Naive B cell (primary cell): Measurements from ENCODE around the gene MTAP. TPM values are rescaled to one million over a fixed set of nuclear protein-coding genes. Genes with fewer than 3 reads are reported as not detected.

Source experiments
- ATAC-seq, 2 donors: fragments of 150-1000 bp; cut with Tn5 transposase; 2 replicates each; pipeline ENCODE4 v1.10.0; 2021; ENCODE audit warnings: low read depth in 2 of 2, mild to moderate bottlenecking in 2 of 2, moderate library complexity in 2 of 2
- DNase-seq: peaks from one replicate; pipeline ENCODE4 v3.0.0; 2022
- H3K27ac Mint-ChIP-seq, 6 donors: one replicate each; pipeline ENCODE4 v1.8.0; 2020 to 2022; ENCODE audit warnings: mild to moderate bottlenecking in 6 of 6, mixed read lengths in 6 of 6, moderate library complexity in 5 of 6, inconsistent platforms in 2 of 6
- H3K27me3 Mint-ChIP-seq, 3 donors: one replicate each; pipeline ENCODE4 v1.8.0; 2021 to 2022; ENCODE audit warnings: mixed read lengths in 3 of 3, mild to moderate bottlenecking in 1 of 3
- H3K36me3 Mint-ChIP-seq, 2 donors: one replicate each; pipeline ENCODE4 v1.8.0; 2020 to 2022; ENCODE audit warnings: mixed read lengths in 2 of 2, inconsistent platforms in 1 of 2, mild to moderate bottlenecking in 1 of 2
- H3K4me1 Mint-ChIP-seq, 3 donors: one replicate each; pipeline ENCODE4 v1.8.0; 2020 to 2022; ENCODE audit warnings: mixed read lengths in 3 of 3, inconsistent platforms in 1 of 3, mild to moderate bottlenecking in 1 of 3, moderate library complexity in 1 of 3
- H3K4me3 Mint-ChIP-seq, 8 donors: one replicate each; pipeline ENCODE4 v1.8.0; 2020 to 2022; ENCODE audit warnings: mild to moderate bottlenecking in 8 of 8, mixed read lengths in 8 of 8, moderate library complexity in 8 of 8, inconsistent platforms in 2 of 8
- H3K9me3 Mint-ChIP-seq, 7 donors: one replicate each; pipeline ENCODE4 v1.8.0; 2020 to 2022; ENCODE audit warnings: mixed read lengths in 7 of 7, mild to moderate bottlenecking in 5 of 7, inconsistent platforms in 2 of 7, moderate library complexity in 1 of 7
- polyA plus RNA-seq, 6 donors: library from polyadenylated mRNA; unstranded; fragments of 300-500 nt; fragmentation: Illumina TruSeq; gene quantifications; one replicate each; pipeline ENCODE4 v1.2.3, GENCODE V29; 2021; ENCODE audit warnings: low read depth in 6 of 6

The MTAP gene
- polyA plus RNA-seq, 6 donors from 2014 or later, result 12.1 to 24.3 (median 18.1) TPM

- peaks cover 0 to 11% (median 5%) of the 10 kb centered on the region in 7 donors for H3K9me3 Mint-ChIP-seq
- H3K4me3 Mint-ChIP-seq, result no peak overlapping the region
- no peak overlapping the region for H3K27ac Mint-ChIP-seq
- ATAC-seq (no peak), DNase-seq (no peak)
- H3K36me3 Mint-ChIP-seq, result peaks cover 15 to 29% of the 10 kb centered on the region in 2 donors
- H3K27me3 Mint-ChIP-seq, result no peaks in the 10 kb centered on the region
- H3K4me1 Mint-ChIP-seq, result peaks cover 1 to 9% (median 7%) of the 10 kb centered on the region in 3 donors
These were observed 69.0 kb downstream of the MTAP start for GRCh38 chr9:21871256-21871975.

- Mint-ChIP-seq H3K4me1 (peaks cover 1 to 17% (median 7%) of the 10 kb centered on the region in 3 donors), H3K9me3 (peaks cover 0 to 11% (median 5%) of the 10 kb centered on the region in 7 donors), H3K4me3 (no peak overlapping the region), H3K27ac (peak overlapping the region in 1 of 6 donors; percentile 8), H3K36me3 (peaks cover 23 to 27% of the 10 kb centered on the region in 2 donors), H3K27me3 (no peaks in the 10 kb centered on the region)
- ATAC-seq, result no peak
- DNase-seq, result no peak
These were observed 70.3 kb downstream of the MTAP start for GRCh38 chr9:21872696-21873095.

GRCh38 chr9:21873540-21874221 is 71.2 kb downstream of the MTAP start:
- H3K36me3 Mint-ChIP-seq, result peaks cover 24 to 37% of the 10 kb centered on the region in 2 donors
- H3K27me3 Mint-ChIP-seq, result no peaks in the 10 kb centered on the region
- peaks cover 1 to 19% (median 7%) of the 10 kb centered on the region in 3 donors for H3K4me1 Mint-ChIP-seq
- H3K27ac Mint-ChIP-seq, result no peak overlapping the region
- no peak for ATAC-seq
- H3K9me3 Mint-ChIP-seq, result peaks cover 0 to 12% (median 8%) of the 10 kb centered on the region in 7 donors
- no peak overlapping the region for H3K4me3 Mint-ChIP-seq
- DNase-seq, result no peak

- ATAC-seq, result no peak
- Mint-ChIP-seq H3K4me3 (no peak overlapping the region), H3K36me3 (peaks cover 41 to 54% of the 10 kb centered on the region in 2 donors)
These were observed 73.5 kb downstream of the MTAP start for GRCh38 chr9:21875893-21876292.

GRCh38 chr9:21883642-21884041 is 81.2 kb downstream of the MTAP start:
- DNase-seq, result no peak
- peaks cover 0 to 11% (median 4%) of the 10 kb centered on the region in 3 donors for H3K4me1 Mint-ChIP-seq
- ATAC-seq, result peak in 1 of 2 donors; percentile 43
- peaks cover 25 to 36% of the 10 kb centered on the region in 2 donors for H3K36me3 Mint-ChIP-seq
- no peak overlapping the region for H3K27ac Mint-ChIP-seq
- H3K4me3 Mint-ChIP-seq, result no peak overlapping the region
- no peaks in the 10 kb centered on the region for H3K27me3 Mint-ChIP-seq
- H3K9me3 Mint-ChIP-seq, result peaks cover 0 to 32% (median 15%) of the 10 kb centered on the region in 7 donors

More at GRCh38 chr9:21875893-21876292, 73.5 kb downstream of the MTAP start:
- DNase-seq, result no peak
- H3K9me3 Mint-ChIP-seq, result peaks cover 3 to 33% (median 13%) of the 10 kb centered on the region in 7 donors
- H3K4me1 Mint-ChIP-seq, result peaks cover 1 to 19% (median 8%) of the 10 kb centered on the region in 3 donors
- H3K27ac Mint-ChIP-seq, result no peak overlapping the region
- no peaks in the 10 kb centered on the region for H3K27me3 Mint-ChIP-seq

- Mint-ChIP-seq H3K27ac (no peak overlapping the region), H3K4me1 (peaks cover 0 to 2% (median 0%) of the 10 kb centered on the region in 3 donors), H3K36me3 (peaks cover 41 to 48% of the 10 kb centered on the region in 2 donors), H3K4me3 (no peak overlapping the region), H3K27me3 (no peaks in the 10 kb centered on the region), H3K9me3 (peaks cover 3 to 32% (median 16%) of the 10 kb centered on the region in 7 donors)
- DNase-seq, result no peak
- no peak for ATAC-seq
These were observed 87.2 kb downstream of the MTAP start for GRCh38 chr9:21889673-21890072.

- DNase-seq, result no peak
- Mint-ChIP-seq H3K4me3 (no peak overlapping the region), H3K4me1 (no peaks in the 10 kb centered on the region), H3K27me3 (no peaks in the 10 kb centered on the region), H3K9me3 (peaks cover under 1 to 32% (median 16%) of the 10 kb centered on the region in 7 donors), H3K27ac (peak overlapping the region in 2 of 6 donors; percentile 2 to 10), H3K36me3 (peaks cover 41 to 48% of the 10 kb centered on the region in 2 donors)
- ATAC-seq, result no peak
These were observed 88.3 kb downstream of the MTAP start for GRCh38 chr9:21890696-21891095.

- H3K36me3 Mint-ChIP-seq, result peaks cover 12 to 42% of the 10 kb centered on the region in 2 donors
- H3K9me3 Mint-ChIP-seq, result peaks cover 13 to 56% (median 39%) of the 10 kb centered on the region in 7 donors
- no peak overlapping the region for H3K27ac Mint-ChIP-seq
- H3K4me3 Mint-ChIP-seq, result no peak overlapping the region
- no peaks in the 10 kb centered on the region for H3K27me3 Mint-ChIP-seq
- ATAC-seq (no peak), DNase-seq (no peak)
- no peaks in the 10 kb centered on the region for H3K4me1 Mint-ChIP-seq
These were observed 99.1 kb downstream of the MTAP start for GRCh38 chr9:21901546-21901945.

- ATAC-seq (peak in 1 of 2 donors; percentile 25), DNase-seq (no peak)
- H3K9me3 Mint-ChIP-seq, result peaks cover 13 to 56% (median 39%) of the 10 kb centered on the region in 7 donors
- H3K4me1 Mint-ChIP-seq, result no peaks in the 10 kb centered on the region
- no peaks in the 10 kb centered on the region for H3K27me3 Mint-ChIP-seq
- H3K27ac Mint-ChIP-seq, result peak overlapping the region in 1 of 6 donors; percentile 22
- peaks cover 12 to 43% of the 10 kb centered on the region in 2 donors for H3K36me3 Mint-ChIP-seq
- no peak overlapping the region for H3K4me3 Mint-ChIP-seq
These were observed 99.7 kb downstream of the MTAP start for GRCh38 chr9:21902136-21902535.

- no peak overlapping the region for H3K4me3 Mint-ChIP-seq
- H3K9me3 Mint-ChIP-seq, result peaks cover 13 to 60% (median 40%) of the 10 kb centered on the region in 7 donors
- ATAC-seq (no peak), DNase-seq (no peak)
- H3K36me3 Mint-ChIP-seq, result peaks cover 12 to 47% of the 10 kb centered on the region in 2 donors
- H3K27me3 Mint-ChIP-seq, result no peaks in the 10 kb centered on the region
- H3K27ac Mint-ChIP-seq, result no peak overlapping the region
- H3K4me1 Mint-ChIP-seq, result no peaks in the 10 kb centered on the region
These were observed 101.0 kb downstream of the MTAP start for GRCh38 chr9:21903380-21903965.

- Mint-ChIP-seq H3K27me3 (no peaks in the 10 kb centered on the region), H3K4me3 (no peak overlapping the region), H3K36me3 (peaks cover 16 to 50% of the 10 kb centered on the region in 2 donors), H3K9me3 (peaks cover 13 to 68% (median 41%) of the 10 kb centered on the region in 7 donors), H3K27ac (no peak overlapping the region), H3K4me1 (no peaks in the 10 kb centered on the region)
- no peak for ATAC-seq
- no peak for DNase-seq
These were observed 101.9 kb downstream of the MTAP start for GRCh38 chr9:21904371-21904770.

- Mint-ChIP-seq H3K27ac (peak overlapping the region in 1 of 6 donors; percentile 63), H3K9me3 (peaks cover 13 to 68% (median 40%) of the 10 kb centered on the region in 7 donors), H3K36me3 (peaks cover 15 to 50% of the 10 kb centered on the region in 2 donors), H3K4me3 (no peak overlapping the region), H3K4me1 (no peaks in the 10 kb centered on the region), H3K27me3 (no peaks in the 10 kb centered on the region)
- no peak for ATAC-seq
- DNase-seq, result no peak
These were observed 102.3 kb downstream of the MTAP start for GRCh38 chr9:21904776-21905175.

GRCh38 chr9:21906213-21906612 is 103.8 kb downstream of the MTAP start:
- peaks cover 18 to 69% (median 42%) of the 10 kb centered on the region in 7 donors for H3K9me3 Mint-ChIP-seq
- no peaks in the 10 kb centered on the region for H3K27me3 Mint-ChIP-seq
- H3K4me3 Mint-ChIP-seq, result no peak overlapping the region
- H3K36me3 Mint-ChIP-seq, result peaks cover 18 to 53% of the 10 kb centered on the region in 2 donors
- DNase-seq (no peak), ATAC-seq (no peak)
- peak overlapping the region in 1 of 6 donors; percentile 52 for H3K27ac Mint-ChIP-seq
- no peaks in the 10 kb centered on the region for H3K4me1 Mint-ChIP-seq
